Measurements from ENCODE around the gene FAM216B. TPM values are rescaled to one million over a fixed set of nuclear protein-coding genes. Genes with fewer than 3 reads are reported as not detected.
"Not testable (repeated sequence)": the region's sequence is repeated elsewhere in the genome, so short reads cannot be mapped to it uniquely, and the experiment has no call there.

FAM216B gene
- total RNA-seq, 6 experiments from 2014 or later, result not detected

- no peak for ATAC-seq
These were observed 18.5 kb upstream of the FAM216B start for GRCh38 chr13:42762917-42763316.

GRCh38 chr13:42766016-42766415 lies 15.4 kb upstream of the FAM216B start:
- ATAC-seq (no peak), DNase-seq (no peak)
- no peaks in the 10 kb centered on the region for H3K27me3 ChIP-seq
- TF ChIP-seq CTCF (IDR thresholded peaks at IDR 0.05) (no peak), POLR2A (IDR thresholded peaks at IDR 0.05) (no peak)
- H3K4me3 ChIP-seq, result no peak overlapping the region
- no peaks in the 10 kb centered on the region for H3K4me1 ChIP-seq
- intact Hi-C loops (cut with DNase I), result no loop called here
- H3K36me3 ChIP-seq, result no peaks in the 10 kb centered on the region
- 40% methylated on average over 1 of the region's 1 CpG for WGBS (ENCODE audit: insufficient coverage, low coverage, low lambda C conversion rate, missing lambda C conversion rate)
- no peak overlapping the region for H3K27ac ChIP-seq
- H3K9me3 ChIP-seq, result no peaks in the 10 kb centered on the region

More at GRCh38 chr13:42762917-42763316, 18.5 kb upstream of the FAM216B start:
- H3K9me3 ChIP-seq, result no peaks in the 10 kb centered on the region
- H3K27me3 ChIP-seq, result no peaks in the 10 kb centered on the region
- H3K4me3 ChIP-seq, result no peak overlapping the region
- H3K4me1 ChIP-seq, result peaks cover 0 to 12% (median 0%) of the 10 kb centered on the region in 4 donors
- H3K36me3 ChIP-seq, result no peaks in the 10 kb centered on the region
- no peak for DNase-seq
- intact Hi-C loops (cut with DNase I), result no loop called here
- TF ChIP-seq POLR2A (IDR thresholded peaks at IDR 0.05) (no peak), CTCF (IDR thresholded peaks at IDR 0.05) (no peak)
- H3K27ac ChIP-seq, result no peak overlapping the region
- 81% methylated on average over 2 of the region's 2 CpGs for WGBS (ENCODE audit: insufficient coverage, low coverage, low lambda C conversion rate, missing lambda C conversion rate)

- no peaks in the 10 kb centered on the region for H3K9me3 ChIP-seq
- TF ChIP-seq CTCF (IDR thresholded peaks at IDR 0.05) (no peak), POLR2A (IDR thresholded peaks at IDR 0.05) (no peak)
- H3K27me3 ChIP-seq, result no peaks in the 10 kb centered on the region
- H3K4me3 ChIP-seq, result no peak overlapping the region
- H3K4me1 ChIP-seq, result no peaks in the 10 kb centered on the region
- no peak overlapping the region for H3K27ac ChIP-seq
- no peaks in the 10 kb centered on the region for H3K36me3 ChIP-seq
- DNase-seq, result no peak
- 75% methylated on average over 3 of the region's 3 CpGs for WGBS (ENCODE audit: insufficient coverage, low coverage, low lambda C conversion rate, missing lambda C conversion rate)
- intact Hi-C loops (cut with DNase I), result no loop called here
- no peak for ATAC-seq
These were observed 11.7 kb upstream of the FAM216B start for GRCh38 chr13:42769650-42770049.

GRCh38 chr13:42776558-42776957 lies 4.8 kb upstream of the FAM216B start:
- H3K9me3 ChIP-seq; ATAC-seq; H3K36me3 ChIP-seq; DNase-seq; H3K27me3 ChIP-seq; H3K27ac ChIP-seq; intact Hi-C loops (cut with DNase I); H3K4me1 ChIP-seq; H3K4me3 ChIP-seq: not testable (repeated sequence)
- no CpG with 5 or more reads among the region's 6 CpGs for WGBS (ENCODE audit: insufficient coverage, low coverage, low lambda C conversion rate, missing lambda C conversion rate)

GRCh38 chr13:42777467-42777866 lies 3.9 kb upstream of the FAM216B start:
- 81% methylated on average over 5 of the region's 5 CpGs for WGBS (ENCODE audit: insufficient coverage, low coverage, low lambda C conversion rate, missing lambda C conversion rate)

More at GRCh38 chr13:42777467-42777866, 3.9 kb upstream of the FAM216B start:
- TF ChIP-seq POLR2A (IDR thresholded peaks at IDR 0.05) (no peak), CTCF (IDR thresholded peaks at IDR 0.05) (no peak)
- Histone ChIP-seq H3K4me3 (no peak overlapping the region), H3K27ac (no peak overlapping the region), H3K9me3 (no peaks in the 10 kb centered on the region), H3K27me3 (no peaks in the 10 kb centered on the region), H3K4me1 (no peaks in the 10 kb centered on the region), H3K36me3 (no peaks in the 10 kb centered on the region)
- no peak for ATAC-seq
- DNase-seq, result no peak
- intact Hi-C loops (cut with DNase I), result no loop called here
